WTC11 (cell line): ENCODE data around the gene ANKLE2. TPM values are rescaled to one million over a fixed set of nuclear protein-coding genes. Genes with fewer than 3 reads are reported as not detected.
A peak's percentile ranks its signal among the peaks of the same experiment; 100 is the strongest.

Experiments used
- ATAC-seq: fragments of 200-7000 bp; cut with Tn5 transposase; 2 replicates; pipeline ENCODE4 v1.10.0; 2021; ENCODE audit warnings: mild to moderate bottlenecking, moderate library complexity
- CTCF ChIA-PET: fragments of 300-600 bp; sonication (Branson Sonifier 250); formaldehyde crosslinking; loops from one replicate; lab custom pipeline; 2021; ENCODE audit warnings: antibody characterized with exemption; lab: Charles Lee
- POLR2A ChIA-PET: fragments of 350-600 bp; sonication (Branson Sonifier 250); formaldehyde crosslinking; loops from one replicate; lab custom pipeline; 2021; ENCODE audit warnings: antibody characterized with exemption; lab: Charles Lee
- DNase-seq: peaks from one replicate; pipeline ENCODE4 v3.0.0; 2021; ENCODE audit warnings: low spot score
- H3K27ac Mint-ChIP-seq: 2 replicates; pipeline ENCODE4 v1.8.0; 2021; ENCODE audit warnings: mixed read lengths
- H3K27me3 Mint-ChIP-seq: 2 replicates; pipeline ENCODE4 v1.8.0; 2021; ENCODE audit warnings: low read depth, mild to moderate bottlenecking, moderate library complexity, mixed read lengths
- H3K36me3 Mint-ChIP-seq: 2 replicates; pipeline ENCODE4 v1.8.0; 2021; ENCODE audit warnings: mixed read lengths
- H3K4me1 Mint-ChIP-seq: 2 replicates; pipeline ENCODE4 v1.8.0; 2022; ENCODE audit warnings: mixed read lengths
- H3K4me3 Mint-ChIP-seq: 2 replicates; pipeline ENCODE4 v1.8.0; 2021; ENCODE audit warnings: mild to moderate bottlenecking, moderate library complexity, mixed read lengths
- H3K9me3 Mint-ChIP-seq: 2 replicates; pipeline ENCODE4 v1.8.0; 2021; ENCODE audit warnings: mixed read lengths
- ATF1 ChIP-seq: sonication (generic); formaldehyde crosslinking; IDR thresholded peaks from 2 replicates; pipeline ENCODE4 v1.8.1; 2023; ENCODE audit warnings: mild to moderate bottlenecking, moderate library complexity, missing genetic modification reagents
- CREB1 ChIP-seq: sonication (generic); formaldehyde crosslinking; IDR thresholded peaks from 2 replicates; pipeline ENCODE4 v1.8.0; 2023; ENCODE audit warnings: mild to moderate bottlenecking, missing genetic modification reagents
- FOXP1 ChIP-seq: sonication (generic); formaldehyde crosslinking; IDR thresholded peaks from 2 replicates; pipeline ENCODE4 v1.8.0; 2022; ENCODE audit warnings: missing genetic modification reagents, mild to moderate bottlenecking, moderate library complexity, borderline replicate concordance
- GTF2I ChIP-seq: fragments of 250-450 bp; sonication (Bioruptor Pico); conservative IDR thresholded peaks from 2 replicates; pipeline ENCODE4 v1.4.0; 2021; ENCODE audit warnings: mild to moderate bottlenecking
- HMGA2 ChIP-seq: fragments of 250-450 bp; sonication (Bioruptor Pico); IDR thresholded peaks from 2 replicates; pipeline ENCODE4 v1.4.0; 2021; ENCODE audit warnings: mild to moderate bottlenecking, moderate library complexity
- JUN ChIP-seq: sonication (generic); formaldehyde crosslinking; IDR thresholded peaks from 2 replicates; pipeline ENCODE4 v1.8.0; 2023; ENCODE audit warnings: mild to moderate bottlenecking, missing genetic modification reagents
- NR2C2 ChIP-seq: sonication (generic); formaldehyde crosslinking; IDR thresholded peaks from 2 replicates; pipeline ENCODE4 v1.8.0; 2022; ENCODE audit warnings: mild to moderate bottlenecking, missing genetic modification reagents
- NR3C1 ChIP-seq: sonication (generic); formaldehyde crosslinking; conservative IDR thresholded peaks from 2 replicates; pipeline ENCODE4 v1.8.1; 2023; ENCODE audit warnings: low read depth, mild to moderate bottlenecking, missing genetic modification reagents
- TCF7 ChIP-seq: sonication (generic); formaldehyde crosslinking; IDR thresholded peaks from 2 replicates; pipeline ENCODE4 v1.8.0; 2022; ENCODE audit warnings: mild to moderate bottlenecking, low read depth, missing genetic modification reagents, moderate library complexity
- TEAD4 ChIP-seq: sonication (generic); formaldehyde crosslinking; IDR thresholded peaks from 2 replicates; pipeline ENCODE4 v1.8.0; 2022; ENCODE audit warnings: mild to moderate bottlenecking, missing genetic modification reagents
- ZNF121 ChIP-seq: sonication (generic); formaldehyde crosslinking; IDR thresholded peaks from 2 replicates; pipeline ENCODE4 v1.8.0; 2023; ENCODE audit warnings: missing genetic modification reagents
- total RNA-seq: library from RNA; stranded (reverse); gene quantifications from 3 replicates; pipeline ENCODE4 v1.2.3, GENCODE V29; 2021
- TF ChIP-seq, protein P1 (sequence below): sonication (generic); formaldehyde crosslinking; IDR thresholded peaks from 2 replicates; pipeline ENCODE4 v1.8.1; 2023; ENCODE audit warnings: mild to moderate bottlenecking, missing genetic modification reagents
- TF ChIP-seq, protein P2 (sequence below): sonication (generic); formaldehyde crosslinking; IDR thresholded peaks from 2 replicates; pipeline ENCODE4 v1.8.0; 2022; ENCODE audit warnings: mild to moderate bottlenecking, missing genetic modification reagents
- TF ChIP-seq, protein P3 (sequence below): fragments of 250-450 bp; sonication (Bioruptor Pico); IDR thresholded peaks from 2 replicates; pipeline ENCODE4 v1.9.0; 2021; ENCODE audit warnings: mild to moderate bottlenecking
- TF ChIP-seq, protein P4 (sequence below): fragments of 250-450 bp; sonication (Bioruptor Pico); IDR thresholded peaks from 2 replicates; pipeline ENCODE4 v2.1.2; 2022; ENCODE audit warnings: mild to moderate bottlenecking, moderate library complexity
- TF ChIP-seq, protein P5 (sequence below): sonication (generic); formaldehyde crosslinking; IDR thresholded peaks from 2 replicates; pipeline ENCODE4 v1.8.1; 2023; ENCODE audit warnings: mild to moderate bottlenecking, missing genetic modification reagents, borderline replicate concordance
- TF ChIP-seq, protein P6 (sequence below): fragments of 250-450 bp; sonication (Bioruptor Pico); conservative IDR thresholded peaks from 2 replicates; pipeline ENCODE4 v1.9.0; 2021; ENCODE audit warnings: mild to moderate bottlenecking
- TF ChIP-seq, protein P7 (sequence below): sonication (generic); formaldehyde crosslinking; IDR thresholded peaks from 2 replicates; pipeline ENCODE4 v1.8.1; 2022; ENCODE audit warnings: mild to moderate bottlenecking, missing genetic modification reagents, moderate library complexity, borderline replicate concordance

The ANKLE2 gene
- total RNA-seq, 1 experiment from 2014 or later: 63.8 TPM

DNA sequence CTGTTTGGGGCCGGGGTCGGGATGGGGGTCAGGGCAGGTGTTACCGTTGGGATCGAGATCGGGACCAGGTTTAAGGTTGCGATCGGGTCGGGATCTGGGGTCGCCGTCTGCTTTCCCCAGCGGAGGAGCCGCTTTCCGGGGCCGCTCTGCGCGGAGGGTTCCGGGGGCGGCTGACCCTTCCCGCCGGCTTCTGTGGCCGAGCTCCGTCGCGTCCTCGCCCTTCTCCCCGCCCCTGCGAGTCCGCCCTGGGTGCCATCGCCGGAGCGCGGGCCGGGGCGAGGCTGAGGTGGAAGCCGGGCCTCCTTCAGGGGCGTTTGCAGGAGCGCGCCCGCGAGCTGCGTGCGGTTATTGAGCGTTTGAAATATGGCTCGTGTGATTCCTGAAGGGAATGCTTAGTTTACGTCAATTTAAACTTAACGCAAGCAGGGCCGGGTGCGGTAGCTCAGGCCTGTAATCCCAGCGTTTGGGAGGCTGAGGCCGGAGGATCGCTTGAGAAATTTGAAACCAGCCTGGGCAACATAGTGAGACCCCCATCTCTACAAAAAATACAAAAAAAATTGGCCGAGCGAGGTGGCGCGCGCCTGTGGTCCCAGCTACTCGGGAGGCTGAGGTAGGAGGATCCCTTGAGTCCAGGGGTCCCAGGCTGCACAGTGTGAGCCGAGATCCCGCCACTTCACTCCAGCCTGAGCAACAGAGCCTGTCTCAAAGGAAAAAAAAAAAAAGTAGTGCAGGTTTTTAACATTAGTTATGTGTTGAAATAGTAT, 50.4 kb downstream of the ANKLE2 start:
- peaks cover 10% of the 10 kb centered on the region for H3K9me3 Mint-ChIP-seq
- H3K27me3 Mint-ChIP-seq: no peaks in the 10 kb centered on the region
- peak overlapping the region; percentile 78 for H3K4me3 Mint-ChIP-seq
- POLR2A ChIA-PET: no interaction called here
- CTCF ChIA-PET: interaction anchor here (1.1 kb wide), 1 partner anchor 193 kb away, joined by 4 read pairs; no protein-coding TSS in a partner anchor
- peaks cover 16% of the 10 kb centered on the region for H3K36me3 Mint-ChIP-seq
- ATAC-seq (peak; percentile 13; the same call in 1 of the 2 replicates), DNase-seq (peak; percentile 42)
- peak; percentile 96 for TF ChIP-seq ZNF121 (CRISPR knock-in tag)
- peak; percentile 94 for TF ChIP-seq GTF2I (CRISPR knock-in tag)
- TF ChIP-seq, protein P1, sequence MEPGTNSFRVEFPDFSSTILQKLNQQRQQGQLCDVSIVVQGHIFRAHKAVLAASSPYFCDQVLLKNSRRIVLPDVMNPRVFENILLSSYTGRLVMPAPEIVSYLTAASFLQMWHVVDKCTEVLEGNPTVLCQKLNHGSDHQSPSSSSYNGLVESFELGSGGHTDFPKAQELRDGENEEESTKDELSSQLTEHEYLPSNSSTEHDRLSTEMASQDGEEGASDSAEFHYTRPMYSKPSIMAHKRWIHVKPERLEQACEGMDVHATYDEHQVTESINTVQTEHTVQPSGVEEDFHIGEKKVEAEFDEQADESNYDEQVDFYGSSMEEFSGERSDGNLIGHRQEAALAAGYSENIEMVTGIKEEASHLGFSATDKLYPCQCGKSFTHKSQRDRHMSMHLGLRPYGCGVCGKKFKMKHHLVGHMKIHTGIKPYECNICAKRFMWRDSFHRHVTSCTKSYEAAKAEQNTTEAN (CRISPR knock-in tag): peak; percentile 28; the same call in 1 of the 2 replicates
- TF ChIP-seq, protein P2, sequence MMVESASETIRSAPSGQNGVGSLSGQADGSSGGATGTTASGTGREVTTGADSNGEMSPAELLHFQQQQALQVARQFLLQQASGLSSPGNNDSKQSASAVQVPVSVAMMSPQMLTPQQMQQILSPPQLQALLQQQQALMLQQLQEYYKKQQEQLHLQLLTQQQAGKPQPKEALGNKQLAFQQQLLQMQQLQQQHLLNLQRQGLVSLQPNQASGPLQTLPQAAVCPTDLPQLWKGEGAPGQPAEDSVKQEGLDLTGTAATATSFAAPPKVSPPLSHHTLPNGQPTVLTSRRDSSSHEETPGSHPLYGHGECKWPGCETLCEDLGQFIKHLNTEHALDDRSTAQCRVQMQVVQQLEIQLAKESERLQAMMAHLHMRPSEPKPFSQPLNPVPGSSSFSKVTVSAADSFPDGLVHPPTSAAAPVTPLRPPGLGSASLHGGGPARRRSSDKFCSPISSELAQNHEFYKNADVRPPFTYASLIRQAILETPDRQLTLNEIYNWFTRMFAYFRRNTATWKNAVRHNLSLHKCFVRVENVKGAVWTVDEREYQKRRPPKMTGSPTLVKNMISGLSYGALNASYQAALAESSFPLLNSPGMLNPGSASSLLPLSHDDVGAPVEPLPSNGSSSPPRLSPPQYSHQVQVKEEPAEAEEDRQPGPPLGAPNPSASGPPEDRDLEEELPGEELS (CRISPR knock-in tag): no peak
- peak; percentile 1; the same call in 1 of the 2 replicates for TF ChIP-seq TCF7 (CRISPR knock-in tag)
- TF ChIP-seq TEAD4 (CRISPR knock-in tag): 0 out of 2 replicates have a peak, but pooled peaks have one; percentile 21
- no peak overlapping the region for H3K27ac Mint-ChIP-seq
- H3K4me1 Mint-ChIP-seq: peaks cover 11% of the 10 kb centered on the region; the same call in 1 of the 2 replicates

DNA sequence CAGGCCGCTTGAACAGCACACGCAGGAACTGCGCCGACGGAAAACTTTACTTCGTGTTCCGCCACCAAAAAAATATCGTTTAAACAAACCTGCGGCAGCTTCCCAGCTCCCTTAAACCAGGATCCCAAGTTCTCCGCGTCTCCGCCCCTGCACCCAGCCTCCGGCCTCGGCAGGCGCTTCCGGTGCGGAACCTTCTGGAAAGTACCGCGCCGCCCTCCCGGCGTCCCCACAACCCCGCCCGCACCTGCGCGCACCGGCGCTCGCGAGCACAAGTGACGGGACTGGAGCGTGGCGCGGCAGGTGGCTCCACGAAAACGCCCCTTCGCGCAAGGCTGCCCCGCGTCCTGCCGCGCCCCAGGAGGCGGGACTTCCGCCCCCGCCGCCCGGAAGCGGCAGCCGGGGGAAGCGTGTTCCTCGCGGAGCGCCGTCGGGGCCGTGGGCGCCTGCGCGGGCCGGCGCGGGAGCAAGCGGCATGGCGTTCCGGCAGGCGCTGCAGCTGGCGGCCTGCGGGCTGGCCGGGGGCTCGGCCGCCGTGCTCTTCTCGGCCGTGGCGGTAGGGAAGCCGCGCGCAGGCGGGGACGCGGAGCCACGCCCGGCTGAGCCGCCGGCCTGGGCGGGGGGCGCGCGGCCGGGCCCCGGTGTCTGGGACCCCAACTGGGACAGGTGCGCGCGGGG, 51.1 kb downstream of the ANKLE2 start, which contains the start of gene PGAM5:
Gene PGAM5, plus strand, starts transcription at position 438 of the 675 bp plus-strand sequence. Its CDS starts 35 bp downstream, at position 473.
- ChIA-PET CTCF (interaction anchor here (1.1 kb wide), 1 partner anchor 92 kb away, joined by 3 read pairs; the partner anchor contains the start of gene P2RX2), POLR2A (no interaction called here)
- peaks cover 11% of the 10 kb centered on the region; the same call in 1 of the 2 replicates for H3K4me1 Mint-ChIP-seq
- H3K4me3 Mint-ChIP-seq: peak within 1 kb of the TSS; percentile 90
- H3K27me3 Mint-ChIP-seq: no peaks in the 10 kb centered on the region
- DNase-seq (peak; percentile 65), ATAC-seq (peak; percentile 69)
- H3K36me3 Mint-ChIP-seq: peaks cover 11% of the 10 kb centered on the region
- peak within 1 kb of the TSS; percentile 81 for H3K27ac Mint-ChIP-seq
- H3K9me3 Mint-ChIP-seq: peaks cover 10% of the 10 kb centered on the region
- TF ChIP-seq CREB1 (CRISPR knock-in tag) (no peak; the same call in 1 of the 2 replicates), ATF1 (CRISPR knock-in tag) (peak; percentile 76; the same call in 1 of the 2 replicates), JUN (no peak), NR2C2 (no peak), HMGA2 (no peak), FOXP1 (CRISPR knock-in tag) (peak; percentile 81; the same call in 1 of the 2 replicates), ZNF121 (CRISPR knock-in tag) (no peak), NR3C1 (no peak)
- TF ChIP-seq, protein P3, sequence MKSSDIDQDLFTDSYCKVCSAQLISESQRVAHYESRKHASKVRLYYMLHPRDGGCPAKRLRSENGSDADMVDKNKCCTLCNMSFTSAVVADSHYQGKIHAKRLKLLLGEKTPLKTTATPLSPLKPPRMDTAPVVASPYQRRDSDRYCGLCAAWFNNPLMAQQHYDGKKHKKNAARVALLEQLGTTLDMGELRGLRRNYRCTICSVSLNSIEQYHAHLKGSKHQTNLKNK (CRISPR knock-in tag): no peak
- TF ChIP-seq, protein P4, sequence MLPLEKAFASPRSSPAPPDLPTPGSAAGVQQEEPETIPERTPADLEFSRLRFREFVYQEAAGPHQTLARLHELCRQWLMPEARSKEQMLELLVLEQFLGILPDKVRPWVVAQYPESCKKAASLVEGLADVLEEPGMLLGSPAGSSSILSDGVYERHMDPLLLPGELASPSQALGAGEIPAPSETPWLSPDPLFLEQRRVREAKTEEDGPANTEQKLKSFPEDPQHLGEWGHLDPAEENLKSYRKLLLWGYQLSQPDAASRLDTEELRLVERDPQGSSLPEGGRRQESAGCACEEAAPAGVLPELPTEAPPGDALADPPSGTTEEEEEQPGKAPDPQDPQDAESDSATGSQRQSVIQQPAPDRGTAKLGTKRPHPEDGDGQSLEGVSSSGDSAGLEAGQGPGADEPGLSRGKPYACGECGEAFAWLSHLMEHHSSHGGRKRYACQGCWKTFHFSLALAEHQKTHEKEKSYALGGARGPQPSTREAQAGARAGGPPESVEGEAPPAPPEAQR: no peak
- TF ChIP-seq, protein P5, sequence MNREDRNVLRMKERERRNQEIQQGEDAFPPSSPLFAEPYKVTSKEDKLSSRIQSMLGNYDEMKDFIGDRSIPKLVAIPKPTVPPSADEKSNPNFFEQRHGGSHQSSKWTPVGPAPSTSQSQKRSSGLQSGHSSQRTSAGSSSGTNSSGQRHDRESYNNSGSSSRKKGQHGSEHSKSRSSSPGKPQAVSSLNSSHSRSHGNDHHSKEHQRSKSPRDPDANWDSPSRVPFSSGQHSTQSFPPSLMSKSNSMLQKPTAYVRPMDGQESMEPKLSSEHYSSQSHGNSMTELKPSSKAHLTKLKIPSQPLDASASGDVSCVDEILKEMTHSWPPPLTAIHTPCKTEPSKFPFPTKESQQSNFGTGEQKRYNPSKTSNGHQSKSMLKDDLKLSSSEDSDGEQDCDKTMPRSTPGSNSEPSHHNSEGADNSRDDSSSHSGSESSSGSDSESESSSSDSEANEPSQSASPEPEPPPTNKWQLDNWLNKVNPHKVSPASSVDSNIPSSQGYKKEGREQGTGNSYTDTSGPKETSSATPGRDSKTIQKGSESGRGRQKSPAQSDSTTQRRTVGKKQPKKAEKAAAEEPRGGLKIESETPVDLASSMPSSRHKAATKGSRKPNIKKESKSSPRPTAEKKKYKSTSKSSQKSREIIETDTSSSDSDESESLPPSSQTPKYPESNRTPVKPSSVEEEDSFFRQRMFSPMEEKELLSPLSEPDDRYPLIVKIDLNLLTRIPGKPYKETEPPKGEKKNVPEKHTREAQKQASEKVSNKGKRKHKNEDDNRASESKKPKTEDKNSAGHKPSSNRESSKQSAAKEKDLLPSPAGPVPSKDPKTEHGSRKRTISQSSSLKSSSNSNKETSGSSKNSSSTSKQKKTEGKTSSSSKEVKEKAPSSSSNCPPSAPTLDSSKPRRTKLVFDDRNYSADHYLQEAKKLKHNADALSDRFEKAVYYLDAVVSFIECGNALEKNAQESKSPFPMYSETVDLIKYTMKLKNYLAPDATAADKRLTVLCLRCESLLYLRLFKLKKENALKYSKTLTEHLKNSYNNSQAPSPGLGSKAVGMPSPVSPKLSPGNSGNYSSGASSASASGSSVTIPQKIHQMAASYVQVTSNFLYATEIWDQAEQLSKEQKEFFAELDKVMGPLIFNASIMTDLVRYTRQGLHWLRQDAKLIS: no peak
- TF ChIP-seq, protein P6, sequence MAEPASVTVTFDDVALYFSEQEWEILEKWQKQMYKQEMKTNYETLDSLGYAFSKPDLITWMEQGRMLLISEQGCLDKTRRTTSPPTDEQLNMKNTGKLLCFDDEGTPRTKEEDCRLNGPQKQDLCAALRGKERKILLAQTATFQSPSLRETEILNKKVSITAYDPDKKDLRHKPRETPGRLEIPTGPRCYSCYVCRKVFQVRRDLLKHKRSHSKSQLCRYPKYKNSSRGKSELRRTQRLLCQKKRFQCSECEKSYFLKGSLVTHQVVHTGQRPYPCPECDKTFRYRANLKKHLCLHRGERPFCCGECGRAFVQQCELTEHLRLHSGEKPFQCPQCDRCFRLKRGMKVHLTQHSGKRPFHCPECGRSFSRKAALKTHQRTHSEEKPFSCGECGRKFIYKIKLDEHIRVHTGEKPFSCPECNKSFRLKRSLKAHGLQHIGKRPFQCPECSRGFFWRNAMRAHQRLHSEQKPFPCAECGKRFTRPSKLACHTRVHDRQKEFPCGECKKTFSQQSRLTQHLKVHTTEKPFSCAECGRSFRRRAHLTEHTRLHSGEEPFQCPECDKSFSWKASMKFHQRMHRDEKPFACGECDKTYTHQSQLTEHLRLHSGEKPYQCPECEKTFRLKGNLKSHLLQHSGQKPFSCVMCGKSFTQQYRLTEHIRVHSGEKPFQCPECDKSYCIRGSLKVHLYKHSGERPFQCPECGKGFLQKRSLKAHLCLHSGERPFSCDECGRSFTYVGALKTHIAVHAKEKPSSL (CRISPR knock-in tag): no peak
- TF ChIP-seq, protein P7, sequence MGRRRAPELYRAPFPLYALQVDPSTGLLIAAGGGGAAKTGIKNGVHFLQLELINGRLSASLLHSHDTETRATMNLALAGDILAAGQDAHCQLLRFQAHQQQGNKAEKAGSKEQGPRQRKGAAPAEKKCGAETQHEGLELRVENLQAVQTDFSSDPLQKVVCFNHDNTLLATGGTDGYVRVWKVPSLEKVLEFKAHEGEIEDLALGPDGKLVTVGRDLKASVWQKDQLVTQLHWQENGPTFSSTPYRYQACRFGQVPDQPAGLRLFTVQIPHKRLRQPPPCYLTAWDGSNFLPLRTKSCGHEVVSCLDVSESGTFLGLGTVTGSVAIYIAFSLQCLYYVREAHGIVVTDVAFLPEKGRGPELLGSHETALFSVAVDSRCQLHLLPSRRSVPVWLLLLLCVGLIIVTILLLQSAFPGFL (CRISPR knock-in tag): no peak
